Fibroblast of lung (primary cell): Measurements from ENCODE around the gene BLCAP.

Source experiments
- EZH2 ChIP-seq: IDR thresholded peaks from 2 replicates; pipeline ENCODE4 v1.5.1; 2012; ENCODE audit warnings: low read length, control low read depth, mild to moderate bottlenecking; ENCODE audit errors: missing control alignments
- TF ChIP-seq, protein P1 (sequence below), 2 donors: IDR thresholded peaks in 1 of 2; conservative IDR thresholded peaks in 1 of 2; 1 replicate in 1 of 2; 2 replicates in 1 of 2; pipeline ENCODE4 v1.5.1; 2011 to 2012; ENCODE audit warnings: low read length in 2 of 2, control low read depth in 1 of 2, inconsistent platforms in 1 of 2, low read depth in 1 of 2, mild to moderate bottlenecking in 1 of 2

DNA sequence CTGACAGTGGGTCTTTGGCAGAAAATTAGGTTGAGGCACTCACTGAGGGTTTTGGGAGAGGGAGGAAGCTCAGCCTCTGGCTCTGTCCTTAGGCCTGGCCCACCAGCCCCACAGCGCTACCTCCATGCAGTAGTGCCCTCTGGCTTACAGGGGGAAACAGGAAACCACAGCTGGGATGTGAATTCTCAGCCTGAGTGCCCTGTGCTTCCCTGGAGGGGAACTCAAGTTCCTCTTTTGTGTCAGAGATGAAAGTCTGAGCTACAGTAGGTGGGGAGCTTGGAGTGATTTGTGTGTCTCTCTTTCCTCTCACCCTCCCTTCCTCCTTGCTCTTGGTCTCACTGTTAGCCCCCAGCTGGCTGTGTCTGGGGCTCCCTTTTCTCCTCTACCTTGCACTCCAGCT, 48.2 kb upstream of the BLCAP start:
- TF ChIP-seq, protein P1, sequence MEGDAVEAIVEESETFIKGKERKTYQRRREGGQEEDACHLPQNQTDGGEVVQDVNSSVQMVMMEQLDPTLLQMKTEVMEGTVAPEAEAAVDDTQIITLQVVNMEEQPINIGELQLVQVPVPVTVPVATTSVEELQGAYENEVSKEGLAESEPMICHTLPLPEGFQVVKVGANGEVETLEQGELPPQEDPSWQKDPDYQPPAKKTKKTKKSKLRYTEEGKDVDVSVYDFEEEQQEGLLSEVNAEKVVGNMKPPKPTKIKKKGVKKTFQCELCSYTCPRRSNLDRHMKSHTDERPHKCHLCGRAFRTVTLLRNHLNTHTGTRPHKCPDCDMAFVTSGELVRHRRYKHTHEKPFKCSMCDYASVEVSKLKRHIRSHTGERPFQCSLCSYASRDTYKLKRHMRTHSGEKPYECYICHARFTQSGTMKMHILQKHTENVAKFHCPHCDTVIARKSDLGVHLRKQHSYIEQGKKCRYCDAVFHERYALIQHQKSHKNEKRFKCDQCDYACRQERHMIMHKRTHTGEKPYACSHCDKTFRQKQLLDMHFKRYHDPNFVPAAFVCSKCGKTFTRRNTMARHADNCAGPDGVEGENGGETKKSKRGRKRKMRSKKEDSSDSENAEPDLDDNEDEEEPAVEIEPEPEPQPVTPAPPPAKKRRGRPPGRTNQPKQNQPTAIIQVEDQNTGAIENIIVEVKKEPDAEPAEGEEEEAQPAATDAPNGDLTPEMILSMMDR (conservative IDR thresholded peaks at IDR 0.05 in 1 of 2, IDR thresholded peaks at IDR 0.05 in 1 of 2; ENCODE audit: low read depth in 1 of 2, low read length in 2 of 2), result no peak
- TF ChIP-seq EZH2, result no peak
